ENCODE data around the gene WWP2. TPM values are rescaled to one million over a fixed set of nuclear protein-coding genes. Genes with fewer than 3 reads are reported as not detected.
A peak's percentile ranks its signal among the peaks of the same experiment; 100 is the strongest.

Gene WWP2
- total RNA-seq (ENCODE audit: low replicate concordance): 24.5 and 26.8 TPM in 2 replicates

DNA sequence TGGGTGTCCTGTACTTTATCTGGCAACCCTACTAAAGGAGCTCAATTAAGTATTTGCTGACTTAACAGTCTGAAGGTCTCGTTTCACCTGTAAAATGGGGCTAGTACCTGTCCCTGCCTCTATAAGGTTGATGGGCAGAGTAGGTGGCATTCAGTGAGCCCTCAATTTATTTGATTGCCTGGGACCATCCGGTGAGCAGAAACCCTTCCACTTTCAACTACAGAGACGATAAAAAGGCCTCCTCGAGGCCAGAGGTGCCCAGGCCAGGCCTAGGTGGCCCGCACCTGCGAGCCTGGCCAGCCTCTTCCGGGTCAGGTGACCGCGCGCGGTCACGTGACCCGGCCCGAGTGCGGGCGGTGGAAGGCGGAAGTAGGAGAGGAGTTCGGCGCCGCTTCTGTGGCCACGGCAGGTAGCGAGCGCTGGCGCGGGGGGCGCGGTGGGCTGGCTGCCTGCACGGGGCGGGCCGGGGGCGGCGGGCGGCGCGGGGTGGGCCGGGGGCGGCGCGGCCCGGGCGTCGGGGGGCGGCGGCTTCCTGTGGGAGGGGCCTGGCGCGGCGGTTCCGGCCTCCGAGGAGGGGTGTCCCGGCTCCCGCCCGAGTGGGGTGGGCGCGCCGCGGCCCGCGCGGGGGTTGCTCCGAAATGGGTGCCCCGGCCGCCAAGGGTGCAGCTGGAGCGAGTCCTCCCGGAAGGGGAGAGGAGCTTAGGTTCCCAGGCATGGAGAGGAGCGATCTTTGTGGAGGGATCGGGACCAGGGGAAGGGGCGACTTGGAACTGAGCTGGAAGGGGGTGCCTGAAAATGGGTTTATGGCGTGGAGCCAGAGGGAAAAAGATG lies at the start of gene WWP2:
WWP2 (plus strand) TSS at position 350 of the 831 bp plus-strand sequence. CDS start 24,679 bp downstream, outside the sequence.
- peaks cover 38% of the 10 kb centered on the region for H3K79me2 ChIP-seq (ENCODE audit: low read depth)
- no peaks in the 10 kb centered on the region for H3K9me3 Mint-ChIP-seq
- no peaks in the 10 kb centered on the region for H3K36me3 ChIP-seq
- peak within 1 kb of the TSS; percentile 96 for H2AFZ ChIP-seq (replicated peaks)
- H3K27ac ChIP-seq: peak within 1 kb of the TSS; percentile 75
- peak within 1 kb of the TSS; percentile 93 for H3K4me3 ChIP-seq
- H3F3A ChIP-seq (ENCODE audit: low read depth): peaks cover 16% of the 10 kb centered on the region
- peak within 1 kb of the TSS; percentile 51 for H3K27ac Mint-ChIP-seq
- H3K4me1 ChIP-seq: peaks cover 8% of the 10 kb centered on the region
- DNase-seq (ENCODE audit: low spot score): peak; percentile 95
- no peaks in the 10 kb centered on the region for H3K36me3 Mint-ChIP-seq
- no peaks in the 10 kb centered on the region for H4K20me1 ChIP-seq (ENCODE audit: low read depth)
- peaks cover 9% of the 10 kb centered on the region for H3K4me1 Mint-ChIP-seq
- no peak for TF ChIP-seq EZH2 (IDR thresholded peaks at IDR 0.05)
- TF ChIP-seq, protein P1, sequence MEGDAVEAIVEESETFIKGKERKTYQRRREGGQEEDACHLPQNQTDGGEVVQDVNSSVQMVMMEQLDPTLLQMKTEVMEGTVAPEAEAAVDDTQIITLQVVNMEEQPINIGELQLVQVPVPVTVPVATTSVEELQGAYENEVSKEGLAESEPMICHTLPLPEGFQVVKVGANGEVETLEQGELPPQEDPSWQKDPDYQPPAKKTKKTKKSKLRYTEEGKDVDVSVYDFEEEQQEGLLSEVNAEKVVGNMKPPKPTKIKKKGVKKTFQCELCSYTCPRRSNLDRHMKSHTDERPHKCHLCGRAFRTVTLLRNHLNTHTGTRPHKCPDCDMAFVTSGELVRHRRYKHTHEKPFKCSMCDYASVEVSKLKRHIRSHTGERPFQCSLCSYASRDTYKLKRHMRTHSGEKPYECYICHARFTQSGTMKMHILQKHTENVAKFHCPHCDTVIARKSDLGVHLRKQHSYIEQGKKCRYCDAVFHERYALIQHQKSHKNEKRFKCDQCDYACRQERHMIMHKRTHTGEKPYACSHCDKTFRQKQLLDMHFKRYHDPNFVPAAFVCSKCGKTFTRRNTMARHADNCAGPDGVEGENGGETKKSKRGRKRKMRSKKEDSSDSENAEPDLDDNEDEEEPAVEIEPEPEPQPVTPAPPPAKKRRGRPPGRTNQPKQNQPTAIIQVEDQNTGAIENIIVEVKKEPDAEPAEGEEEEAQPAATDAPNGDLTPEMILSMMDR (IDR thresholded peaks at IDR 0.05): no peak
- TF ChIP-seq EZH2phosphoT487 (IDR thresholded peaks at IDR 0.05): no peak
- peak within 1 kb of the TSS; percentile 85 for H3K4me2 ChIP-seq
- no peaks in the 10 kb centered on the region for H3K27me3 ChIP-seq
- H3K27me3 Mint-ChIP-seq (ENCODE audit: insufficient read depth, low read depth): peaks cover 5% of the 10 kb centered on the region
- no peaks in the 10 kb centered on the region for H3K9me3 ChIP-seq (ENCODE audit: low read depth)
- peak within 1 kb of the TSS; percentile 97 for H3K4me3 Mint-ChIP-seq
- H3K9ac ChIP-seq: peak within 1 kb of the TSS; percentile 60

DNA sequence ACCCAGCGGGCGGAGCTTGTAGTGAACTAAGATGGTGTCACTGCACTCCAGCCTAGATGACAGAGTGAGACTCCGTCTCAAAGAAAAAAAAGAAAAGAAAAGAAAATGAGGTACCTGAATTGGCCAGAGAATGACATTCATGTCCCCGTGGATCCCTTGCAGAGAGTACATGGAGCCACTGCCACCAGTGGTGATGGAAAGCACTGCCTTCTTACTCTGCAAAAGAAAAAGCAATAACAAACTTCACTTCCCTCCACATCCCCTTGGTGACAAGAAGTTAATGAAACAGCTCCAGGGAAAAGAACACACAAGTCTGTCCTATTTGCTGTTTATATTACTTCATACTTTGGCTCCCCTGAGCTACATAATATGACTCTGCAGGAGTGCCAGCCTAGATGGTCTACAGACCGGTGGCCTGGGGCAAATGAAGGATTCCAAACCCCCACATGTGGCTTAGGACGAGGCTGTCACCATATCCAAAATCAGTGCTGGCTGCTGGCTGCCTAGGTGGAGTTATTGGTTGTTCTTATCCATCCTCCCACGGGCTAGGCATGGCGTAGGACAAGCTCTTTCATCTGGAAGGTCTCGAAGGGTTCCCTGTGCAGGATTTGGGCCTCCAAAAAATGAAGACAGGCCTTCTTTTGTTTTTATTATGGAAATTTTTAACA lies 49.1 kb upstream of the WWP2 start:
- Histone ChIP-seq H3K4me3 (no peak overlapping the region), H3F3A (ENCODE audit: low read depth) (peaks cover 5% of the 10 kb centered on the region), H3K4me1 (no peaks in the 10 kb centered on the region), H3K27ac (no peak overlapping the region), H3K9ac (no peak overlapping the region), H3K9me3 (ENCODE audit: low read depth) (no peaks in the 10 kb centered on the region), H3K27me3 (no peaks in the 10 kb centered on the region), H3K4me2 (no peak overlapping the region), H3K79me2 (ENCODE audit: low read depth) (no peaks in the 10 kb centered on the region), H4K20me1 (ENCODE audit: low read depth) (no peaks in the 10 kb centered on the region), H2AFZ (replicated peaks) (no peak overlapping the region), H3K36me3 (no peaks in the 10 kb centered on the region)
- peaks cover 4% of the 10 kb centered on the region for H3K27me3 Mint-ChIP-seq (ENCODE audit: insufficient read depth, low read depth)
- peaks cover 6% of the 10 kb centered on the region for H3K36me3 Mint-ChIP-seq
- no peaks in the 10 kb centered on the region for H3K9me3 Mint-ChIP-seq
- H3K4me1 Mint-ChIP-seq: peaks cover 4% of the 10 kb centered on the region
- H3K4me3 Mint-ChIP-seq: no peak overlapping the region
- no peak overlapping the region for H3K27ac Mint-ChIP-seq
- no peak for TF ChIP-seq EZH2phosphoT487 (IDR thresholded peaks at IDR 0.05)
- TF ChIP-seq EZH2 (IDR thresholded peaks at IDR 0.05): no peak
- TF ChIP-seq, protein P1 (IDR thresholded peaks at IDR 0.05): no peak
- no peak for DNase-seq (ENCODE audit: low spot score)

DNA sequence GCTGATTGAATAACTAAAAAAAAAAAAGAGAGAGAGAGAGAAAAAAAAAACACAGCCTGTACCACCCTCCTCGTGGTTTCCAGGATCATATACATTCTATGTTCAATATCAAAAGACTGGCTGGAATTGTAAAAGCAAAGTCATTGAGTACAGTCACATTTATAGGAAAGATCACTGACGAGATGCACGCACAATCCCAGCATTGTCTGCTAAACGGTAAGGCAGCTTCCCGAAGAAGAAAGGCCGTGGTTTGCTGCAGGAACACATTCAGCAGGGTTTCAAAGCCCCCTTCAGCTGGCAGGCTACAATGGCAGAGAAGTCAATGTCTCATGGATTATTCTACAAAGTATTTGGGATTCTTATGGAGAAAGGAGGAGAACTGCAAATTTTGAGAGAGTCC lies 45.1 kb upstream of the WWP2 start:
- Mint-ChIP-seq H3K27ac (no peak overlapping the region), H3K4me3 (no peak overlapping the region)
- DNase-seq (ENCODE audit: low spot score): no peak

More for the DNA sequence above, 45.1 kb upstream of the WWP2 start:
- Histone ChIP-seq H3K27ac (no peak overlapping the region), H3K27me3 (no peaks in the 10 kb centered on the region), H3K79me2 (ENCODE audit: low read depth) (no peaks in the 10 kb centered on the region), H3F3A (ENCODE audit: low read depth) (no peaks in the 10 kb centered on the region), H3K4me1 (no peaks in the 10 kb centered on the region), H2AFZ (replicated peaks) (no peak overlapping the region), H4K20me1 (ENCODE audit: low read depth) (no peaks in the 10 kb centered on the region), H3K9ac (no peak overlapping the region), H3K36me3 (no peaks in the 10 kb centered on the region), H3K4me3 (no peak overlapping the region), H3K4me2 (no peak overlapping the region), H3K9me3 (ENCODE audit: low read depth) (no peaks in the 10 kb centered on the region)
- H3K27me3 Mint-ChIP-seq (ENCODE audit: insufficient read depth, low read depth): peaks cover 4% of the 10 kb centered on the region
- no peaks in the 10 kb centered on the region for H3K9me3 Mint-ChIP-seq
- H3K36me3 Mint-ChIP-seq: peaks cover 6% of the 10 kb centered on the region
- TF ChIP-seq, protein P1 (IDR thresholded peaks at IDR 0.05): no peak
- no peak for TF ChIP-seq EZH2 (IDR thresholded peaks at IDR 0.05)
- TF ChIP-seq EZH2phosphoT487 (IDR thresholded peaks at IDR 0.05): no peak
- H3K4me1 Mint-ChIP-seq: no peaks in the 10 kb centered on the region
